Central memory CD8-positive, alpha-beta T cell (primary cell): Measurements from ENCODE around the gene PARD3.

Experiments used
- ATAC-seq: fragments of 150-1000 bp; cut with Tn5 transposase; replicated peaks from 2 replicates; pipeline ENCODE4 v1.10.0; 2022; ENCODE audit warnings: mild to moderate bottlenecking, moderate FRiP score, moderate number of reproducible peaks; ENCODE audit not compliant: poor library complexity, severe bottlenecking; ENCODE audit errors: extremely low read depth
- DNase-seq, 2 donors: peaks; one replicate each; pipeline ENCODE4 v3.0.0; 2021; ENCODE audit warnings: low spot score in 2 of 2
- H3K27ac Mint-ChIP-seq: one replicate; pipeline ENCODE4 v1.8.0; 2022; ENCODE audit warnings: low read depth, mild to moderate bottlenecking, moderate library complexity, mixed read lengths
- H3K27me3 Mint-ChIP-seq: one replicate; pipeline ENCODE4 v1.8.0; 2022; ENCODE audit warnings: mixed read lengths
- H3K36me3 Mint-ChIP-seq: one replicate; pipeline ENCODE4 v1.8.0; 2022; ENCODE audit warnings: mild to moderate bottlenecking, moderate library complexity, mixed read lengths; ENCODE audit not compliant: insufficient read depth
- H3K4me1 Mint-ChIP-seq: one replicate; pipeline ENCODE4 v1.8.0; 2022; ENCODE audit warnings: mixed read lengths
- H3K4me3 Mint-ChIP-seq: one replicate; pipeline ENCODE4 v1.8.0; 2022; ENCODE audit warnings: mild to moderate bottlenecking, moderate library complexity, mixed read lengths
- H3K9me3 Mint-ChIP-seq: one replicate; pipeline ENCODE4 v1.8.0; 2022; ENCODE audit warnings: mixed read lengths

The PARD3 gene

DNA sequence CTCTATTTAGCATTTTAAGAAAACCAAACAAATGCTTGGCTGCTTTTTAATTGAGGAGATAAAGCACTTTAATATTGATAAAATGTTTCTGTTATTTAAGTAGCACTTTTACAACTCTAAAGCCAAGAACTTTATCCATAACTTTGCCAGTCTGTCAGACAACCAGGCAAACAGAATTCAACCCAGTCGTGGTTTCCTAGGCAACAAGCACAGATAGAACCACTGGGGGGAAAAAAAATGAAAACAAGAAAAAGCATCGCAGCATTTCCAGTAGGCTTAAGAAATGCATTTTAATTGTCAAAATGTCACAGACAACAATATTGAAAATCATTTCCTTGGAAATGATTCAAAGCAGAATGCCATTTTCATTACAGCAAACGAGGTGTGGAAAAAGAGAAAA is 323.4 kb downstream of the PARD3 start:
- Mint-ChIP-seq H3K27me3 (no peaks in the 10 kb centered on the region), H3K4me3 (no peak overlapping the region), H3K9me3 (peaks cover 6% of the 10 kb centered on the region), H3K36me3 (no peaks in the 10 kb centered on the region), H3K4me1 (no peaks in the 10 kb centered on the region), H3K27ac (no peak overlapping the region)
- ATAC-seq (no peak), DNase-seq (no peak)

DNA sequence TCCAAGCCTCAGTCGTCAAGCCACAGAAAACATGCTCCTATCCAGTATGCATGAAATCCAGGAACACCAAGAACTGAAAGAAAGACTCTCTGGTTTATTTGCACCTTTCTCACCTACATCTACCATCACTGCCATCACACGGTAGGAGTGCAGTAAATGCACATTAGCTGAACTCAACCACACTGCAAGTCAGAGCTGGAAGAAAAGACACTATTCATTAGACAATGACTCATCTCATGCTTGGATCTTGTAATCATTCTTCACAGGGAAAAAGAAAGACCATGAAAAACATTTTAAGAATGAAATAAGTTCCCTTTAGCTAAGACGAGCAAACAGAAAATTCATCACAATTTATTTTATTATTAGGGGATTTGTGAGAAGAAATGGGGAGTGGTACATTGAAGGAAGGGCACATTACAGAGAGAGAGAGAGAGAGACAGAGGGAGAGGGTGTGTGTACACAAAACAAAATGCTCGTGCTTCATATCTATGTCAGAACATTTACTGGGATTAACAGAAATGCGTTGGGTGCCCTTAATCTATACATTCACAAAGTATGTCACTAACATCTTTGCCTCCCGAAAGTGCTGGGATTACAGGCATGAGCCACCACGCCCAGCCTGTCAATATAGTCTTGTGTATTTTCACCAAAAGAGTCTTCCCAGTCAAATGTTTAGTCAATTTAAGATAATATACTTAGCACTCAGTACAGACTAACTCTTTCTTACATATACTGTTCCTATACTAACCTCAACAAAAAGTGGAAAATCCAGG is 324.9 kb downstream of the PARD3 start:
- no peaks in the 10 kb centered on the region for H3K27me3 Mint-ChIP-seq
- peaks cover 6% of the 10 kb centered on the region for H3K9me3 Mint-ChIP-seq
- no peaks in the 10 kb centered on the region for H3K36me3 Mint-ChIP-seq
- H3K4me1 Mint-ChIP-seq, result no peaks in the 10 kb centered on the region
- no peak overlapping the region for H3K4me3 Mint-ChIP-seq
- ATAC-seq (no peak), DNase-seq (no peak)
- H3K27ac Mint-ChIP-seq, result no peak overlapping the region

DNA sequence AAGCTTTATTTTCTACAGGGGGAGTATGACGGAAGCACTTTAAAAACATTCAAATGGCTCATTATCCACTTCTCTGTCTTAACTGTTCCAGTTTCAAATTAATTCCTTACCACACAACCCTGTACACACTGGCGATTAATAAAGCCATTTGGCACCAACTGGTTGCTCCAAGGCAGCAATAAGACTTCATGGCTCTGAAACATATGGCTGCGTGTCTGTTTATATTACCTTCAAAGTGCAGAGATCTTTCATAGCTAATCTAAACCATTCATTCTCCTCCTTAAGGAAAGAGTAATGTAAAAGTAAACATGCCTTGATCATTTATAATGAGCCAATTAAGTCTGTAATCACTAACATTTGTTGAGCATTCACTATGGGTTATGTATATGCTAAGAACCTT is 325.7 kb downstream of the PARD3 start:
- H3K4me3 Mint-ChIP-seq, result no peak overlapping the region
- ATAC-seq (no peak), DNase-seq (no peak)
- H3K27me3 Mint-ChIP-seq, result no peaks in the 10 kb centered on the region
- no peaks in the 10 kb centered on the region for H3K4me1 Mint-ChIP-seq
- peaks cover 6% of the 10 kb centered on the region for H3K9me3 Mint-ChIP-seq
- H3K36me3 Mint-ChIP-seq, result no peaks in the 10 kb centered on the region
- no peak overlapping the region for H3K27ac Mint-ChIP-seq

DNA sequence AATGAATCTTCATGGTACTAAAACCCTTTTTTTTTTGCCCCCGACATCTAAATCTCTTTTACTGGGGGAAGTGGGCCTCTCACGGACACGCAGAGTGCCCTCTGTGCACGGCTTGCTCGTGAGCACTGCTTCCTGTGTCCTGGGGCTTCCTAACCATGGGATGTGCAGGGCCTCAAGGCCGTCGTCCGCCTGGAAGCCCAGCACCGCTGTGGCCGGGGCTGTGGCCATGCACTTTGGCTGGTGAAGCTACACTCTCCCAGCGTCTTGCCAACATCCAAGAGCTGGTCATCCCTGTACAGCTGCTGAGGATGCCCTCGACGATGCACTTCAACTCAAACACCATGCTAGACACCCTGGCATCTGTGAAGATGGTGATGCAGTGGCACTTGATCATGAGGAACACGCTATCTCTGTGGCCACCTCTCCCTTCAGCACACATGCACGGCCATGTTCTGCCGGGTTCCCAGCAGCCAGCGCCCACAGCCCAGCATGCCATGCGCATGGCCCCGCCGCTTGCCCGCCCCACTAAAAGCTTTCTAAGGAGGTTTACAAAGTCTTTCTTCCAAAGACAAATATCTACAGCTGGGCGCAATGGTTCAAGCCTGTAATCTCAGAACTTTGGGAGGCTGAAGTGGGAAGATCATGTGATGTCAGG is 326.5 kb downstream of the PARD3 start:
- no peak overlapping the region for H3K4me3 Mint-ChIP-seq
- no peak for DNase-seq
- H3K4me1 Mint-ChIP-seq, result no peaks in the 10 kb centered on the region
- H3K9me3 Mint-ChIP-seq, result no peaks in the 10 kb centered on the region
- H3K27ac Mint-ChIP-seq, result no peak overlapping the region
- no peaks in the 10 kb centered on the region for H3K27me3 Mint-ChIP-seq
- no peak for ATAC-seq
- H3K36me3 Mint-ChIP-seq, result no peaks in the 10 kb centered on the region

DNA sequence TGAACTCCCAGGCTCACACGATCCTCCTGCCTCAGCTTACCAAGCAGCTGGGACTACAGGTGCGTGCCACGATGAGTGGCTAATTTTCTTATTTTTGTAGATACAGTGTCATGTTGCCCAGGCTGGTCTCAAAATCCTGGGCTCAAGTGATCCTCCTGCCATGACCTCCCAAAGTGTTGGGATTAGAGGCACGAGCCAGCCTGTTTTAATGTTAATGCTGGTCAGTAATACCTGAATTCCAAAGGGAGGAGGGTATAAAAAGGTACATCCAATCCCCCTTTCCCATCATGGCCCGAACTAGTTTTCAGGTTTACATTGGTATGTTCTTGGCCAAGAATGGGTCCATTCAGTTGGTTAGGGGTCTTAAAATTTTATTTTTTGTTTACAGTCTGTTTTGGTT is 329.1 kb downstream of the PARD3 start:
- Mint-ChIP-seq H3K4me3 (no peak overlapping the region), H3K27me3 (no peaks in the 10 kb centered on the region), H3K27ac (no peak overlapping the region), H3K4me1 (no peaks in the 10 kb centered on the region), H3K36me3 (no peaks in the 10 kb centered on the region), H3K9me3 (peaks cover 5% of the 10 kb centered on the region)
- DNase-seq, result no peak
- no peak for ATAC-seq

DNA sequence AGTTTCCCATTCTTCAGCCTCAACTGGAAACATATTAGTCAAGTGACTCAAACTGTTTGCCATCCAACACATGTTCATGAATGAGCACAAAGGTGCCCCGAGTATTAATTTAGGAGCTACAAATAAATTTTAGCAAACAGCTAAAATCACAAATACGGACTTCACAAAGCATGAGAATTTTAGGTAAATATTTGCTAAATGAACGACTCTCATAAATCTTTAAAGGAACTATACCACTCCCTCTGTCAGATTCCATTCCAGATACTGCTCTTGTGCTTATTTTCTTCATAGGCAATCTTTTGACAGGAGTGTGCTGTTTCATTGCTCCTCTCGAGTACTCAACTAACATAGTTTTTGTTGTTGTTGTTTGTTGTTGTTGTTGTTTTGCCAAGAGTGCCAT is 330.9 kb downstream of the PARD3 start:
- no peak overlapping the region for H3K4me3 Mint-ChIP-seq
- peaks cover 5% of the 10 kb centered on the region for H3K9me3 Mint-ChIP-seq
- no peaks in the 10 kb centered on the region for H3K27me3 Mint-ChIP-seq
- no peaks in the 10 kb centered on the region for H3K36me3 Mint-ChIP-seq
- no peak for DNase-seq
- no peak for ATAC-seq
- H3K4me1 Mint-ChIP-seq, result no peaks in the 10 kb centered on the region
- no peak overlapping the region for H3K27ac Mint-ChIP-seq

DNA sequence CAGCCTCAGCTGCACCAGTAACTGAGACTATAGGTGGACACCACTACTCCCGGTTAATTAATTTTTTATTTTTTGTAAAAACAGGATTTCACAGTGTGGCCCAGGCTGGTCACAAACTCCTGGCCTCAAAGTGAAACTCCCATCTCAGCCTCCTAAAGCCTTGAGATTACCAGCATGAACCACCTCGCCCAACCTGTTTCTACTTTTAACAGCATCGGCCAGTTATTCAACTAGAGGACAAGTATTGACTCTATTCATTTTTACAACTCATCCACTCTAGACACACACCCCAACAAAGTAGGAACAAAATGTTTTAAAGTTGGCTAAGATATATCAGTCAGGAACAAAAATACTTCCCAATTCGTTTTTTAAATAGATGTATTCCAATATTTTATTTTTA is 334.8 kb downstream of the PARD3 start:
- Mint-ChIP-seq H3K9me3 (peaks cover 5% of the 10 kb centered on the region), H3K4me1 (no peaks in the 10 kb centered on the region), H3K36me3 (no peaks in the 10 kb centered on the region), H3K27ac (no peak overlapping the region), H3K27me3 (no peaks in the 10 kb centered on the region), H3K4me3 (no peak overlapping the region)
- no peak for DNase-seq
- ATAC-seq, result no peak

DNA sequence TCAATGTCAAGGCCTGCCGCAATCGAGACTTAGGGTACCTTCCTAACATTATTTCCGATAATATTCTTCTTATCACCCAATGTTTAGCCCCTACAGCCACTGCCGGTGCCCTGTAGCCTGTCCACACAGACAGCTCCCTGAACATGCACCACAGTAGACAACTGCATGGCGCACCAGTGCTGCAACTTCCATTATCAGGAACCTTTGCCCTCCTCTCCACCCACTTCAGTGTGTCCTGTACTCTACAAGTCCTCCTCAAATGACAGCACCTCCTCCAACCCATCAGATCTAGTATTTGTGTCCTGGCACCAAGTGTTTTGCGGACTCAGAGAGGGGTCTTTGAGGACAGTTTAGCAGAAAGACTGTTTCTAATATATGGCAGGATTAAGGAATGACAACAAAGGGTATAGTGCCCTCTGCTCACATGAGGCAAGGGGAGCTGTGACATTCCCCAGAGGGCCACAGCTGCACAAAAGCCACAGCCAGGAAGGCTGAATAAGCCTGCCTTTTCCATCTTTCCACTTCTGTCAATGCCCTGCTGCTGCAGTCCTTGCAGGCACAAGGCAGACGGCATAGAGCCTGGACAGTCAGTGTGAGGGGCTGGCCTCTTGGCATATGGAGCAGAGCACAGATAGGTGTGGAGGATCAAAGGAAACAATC is 335.4 kb downstream of the PARD3 start:
- Mint-ChIP-seq H3K27me3 (no peaks in the 10 kb centered on the region), H3K27ac (no peak overlapping the region), H3K4me1 (no peaks in the 10 kb centered on the region), H3K36me3 (no peaks in the 10 kb centered on the region), H3K9me3 (peaks cover 5% of the 10 kb centered on the region), H3K4me3 (no peak overlapping the region)
- ATAC-seq, result no peak
- no peak for DNase-seq

DNA sequence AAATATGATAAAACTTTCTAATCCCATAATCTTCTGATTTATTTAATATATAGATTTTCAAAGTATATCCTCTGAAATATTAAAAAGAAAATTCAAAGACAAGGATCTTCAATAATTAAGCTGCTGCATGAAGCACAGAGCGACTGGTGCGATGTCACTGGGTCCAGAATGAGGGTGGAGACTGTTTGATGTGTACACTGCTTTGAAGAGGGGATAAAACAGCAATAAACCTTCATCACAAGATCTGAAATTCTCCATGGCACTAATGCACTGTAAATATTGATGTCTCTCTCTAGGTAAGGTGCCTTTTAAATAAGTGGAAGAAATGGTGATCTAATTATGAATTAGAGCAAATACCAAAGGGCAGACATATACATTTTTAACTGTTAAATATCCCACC is 337.8 kb downstream of the PARD3 start:
- no peak overlapping the region for H3K4me3 Mint-ChIP-seq
- no peak for DNase-seq
- no peaks in the 10 kb centered on the region for H3K27me3 Mint-ChIP-seq
- H3K36me3 Mint-ChIP-seq, result no peaks in the 10 kb centered on the region
- H3K9me3 Mint-ChIP-seq, result no peaks in the 10 kb centered on the region
- no peaks in the 10 kb centered on the region for H3K4me1 Mint-ChIP-seq
- H3K27ac Mint-ChIP-seq, result no peak overlapping the region
- no peak for ATAC-seq

DNA sequence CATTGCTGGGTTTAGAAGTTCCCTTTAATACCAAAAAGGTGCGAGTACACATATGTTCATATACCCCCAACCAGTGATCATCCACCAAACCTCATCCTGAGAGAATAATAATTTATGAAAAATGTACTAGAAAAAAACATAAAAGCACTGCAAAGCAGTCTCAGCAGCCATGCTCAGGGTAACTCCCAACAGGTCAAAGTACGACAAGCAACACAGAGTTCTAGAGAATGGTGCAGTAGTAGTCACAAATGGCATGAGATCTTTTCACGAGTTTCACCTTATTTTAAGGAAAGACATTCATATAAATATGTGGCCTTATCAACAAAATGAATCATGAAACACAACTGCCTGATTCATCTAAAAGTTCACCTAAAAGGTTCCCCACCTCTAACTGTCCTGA is 338.5 kb downstream of the PARD3 start:
- Mint-ChIP-seq H3K4me1 (no peaks in the 10 kb centered on the region), H3K27me3 (no peaks in the 10 kb centered on the region), H3K27ac (no peak overlapping the region), H3K4me3 (no peak overlapping the region), H3K9me3 (no peaks in the 10 kb centered on the region), H3K36me3 (no peaks in the 10 kb centered on the region)
- no peak for DNase-seq
- no peak for ATAC-seq

DNA sequence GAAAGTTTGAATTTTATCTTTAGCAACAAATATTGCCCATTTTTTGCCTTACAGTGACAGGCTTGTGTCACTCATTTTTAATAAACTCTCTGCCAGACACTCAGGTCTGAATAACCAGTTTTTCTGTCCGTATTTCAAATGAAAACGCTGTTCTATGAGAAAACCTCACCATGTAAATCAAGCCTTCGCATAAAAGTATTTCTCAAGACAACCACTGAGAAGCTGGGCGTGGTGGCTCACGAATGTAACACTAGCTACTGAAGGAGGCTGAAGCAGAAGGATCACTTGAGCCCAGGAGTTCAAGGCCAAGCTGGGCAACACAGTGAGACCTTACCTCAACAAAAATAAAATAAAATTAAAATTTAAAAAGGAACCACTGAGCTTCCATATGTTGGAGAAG is 339.3 kb downstream of the PARD3 start:
- H3K4me3 Mint-ChIP-seq, result no peak overlapping the region
- no peaks in the 10 kb centered on the region for H3K9me3 Mint-ChIP-seq
- no peaks in the 10 kb centered on the region for H3K27me3 Mint-ChIP-seq
- ATAC-seq (no peak), DNase-seq (no peak)
- H3K4me1 Mint-ChIP-seq, result no peaks in the 10 kb centered on the region
- no peaks in the 10 kb centered on the region for H3K36me3 Mint-ChIP-seq
- no peak overlapping the region for H3K27ac Mint-ChIP-seq

DNA sequence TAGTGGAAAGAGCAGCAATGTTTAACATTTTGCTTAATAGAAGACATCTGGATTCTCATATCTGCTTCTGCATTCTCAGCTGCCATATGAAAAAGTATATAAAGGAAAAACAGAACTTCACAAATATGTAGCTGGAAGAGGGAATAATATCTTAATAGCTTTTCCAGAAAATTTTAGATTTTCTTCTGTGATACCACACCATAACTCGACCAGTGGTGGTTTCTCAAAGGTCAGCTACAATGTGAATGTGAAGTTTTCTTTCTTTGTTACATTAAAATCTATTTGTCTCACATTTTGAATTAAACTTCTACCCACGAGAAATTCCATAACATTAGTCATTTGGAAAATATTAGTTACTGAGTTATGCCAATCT is 339.8 kb downstream of the PARD3 start:
- no peak for DNase-seq
- H3K4me1 Mint-ChIP-seq, result no peaks in the 10 kb centered on the region
- H3K9me3 Mint-ChIP-seq, result no peaks in the 10 kb centered on the region
- no peaks in the 10 kb centered on the region for H3K36me3 Mint-ChIP-seq
- H3K27me3 Mint-ChIP-seq, result no peaks in the 10 kb centered on the region
- H3K4me3 Mint-ChIP-seq, result no peak overlapping the region
- ATAC-seq, result no peak
- no peak overlapping the region for H3K27ac Mint-ChIP-seq
